M059J (cell line): ENCODE results near the gene TSPAN18. TPM values are rescaled to one million over a fixed set of nuclear protein-coding genes. Genes with fewer than 3 reads are reported as not detected.
A peak's percentile ranks its signal among the peaks of the same experiment; 100 is the strongest.

ENCODE experiments used
- DNase-seq: peaks from one replicate; pipeline ENCODE4 v3.0.0-alpha.2; 2012; ENCODE audit warnings: low read depth
- total RNA-seq: library from RNA; depleted of rRNA; stranded (reverse); fragments of >200 nt; shearing (Covaris generic); gene quantifications from 2 replicates; pipeline ENCODE4 v1.2.3, GENCODE V29; 2014

The TSPAN18 gene
- total RNA-seq, 1 experiment from 2014 or later: 1.1 TPM

DNA sequence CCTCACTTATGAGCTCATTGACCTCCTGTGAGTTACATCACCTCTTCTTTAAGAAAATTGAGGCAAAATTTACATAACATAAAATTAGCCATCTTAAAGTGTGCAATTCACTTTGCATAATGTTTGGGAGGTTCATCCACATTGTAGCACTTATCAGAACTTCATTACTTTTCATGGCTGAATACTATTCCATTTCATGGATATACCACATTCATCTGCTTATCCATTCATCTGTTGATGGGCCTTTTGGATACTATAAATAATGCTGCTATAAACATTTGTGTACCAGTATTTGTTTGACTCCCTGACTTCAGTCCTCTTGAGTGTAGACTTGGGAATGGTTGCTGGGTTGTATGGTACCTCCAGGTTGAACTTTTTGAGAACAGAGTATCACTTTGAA, 120.6 kb downstream of the TSPAN18 start:
- DNase-seq: no peak

DNA sequence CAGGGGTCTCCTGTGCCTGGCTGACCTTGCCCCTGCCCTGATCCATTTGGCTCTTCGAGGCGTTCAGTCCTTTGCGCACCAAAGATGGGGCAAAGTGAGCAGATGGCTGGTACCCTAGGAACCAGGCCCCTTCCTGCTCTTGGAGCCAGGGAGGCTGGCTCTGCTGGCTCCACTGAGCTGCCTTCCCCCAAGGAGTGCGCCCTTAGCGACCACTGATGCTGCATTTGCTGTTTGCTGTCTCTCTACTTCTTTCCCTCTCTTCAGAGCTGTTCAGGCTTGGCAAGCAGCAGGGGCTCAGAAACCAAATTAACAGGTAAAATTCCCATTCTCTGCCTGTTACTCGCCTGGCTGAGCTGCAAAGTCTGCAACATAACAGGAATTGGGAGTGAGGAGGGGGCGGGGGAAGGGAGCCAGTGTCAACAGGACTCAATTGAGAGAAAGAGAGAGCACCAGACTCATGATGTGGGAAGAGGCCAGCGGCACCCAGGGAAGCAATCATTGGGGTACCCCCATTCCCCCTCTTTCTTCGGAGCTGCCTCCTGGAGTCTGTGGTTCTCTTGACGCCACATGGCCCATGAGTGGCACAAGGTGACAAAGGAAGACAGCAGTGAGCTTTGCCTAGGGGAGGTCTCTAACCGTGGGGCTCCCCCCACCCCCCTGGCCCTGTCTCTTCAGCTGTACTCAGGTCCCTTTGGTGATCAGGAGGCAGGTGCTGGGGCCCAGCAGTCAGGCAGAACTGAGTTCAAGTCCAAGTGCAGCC, 121.6 kb downstream of the TSPAN18 start:
- no peak for DNase-seq

DNA sequence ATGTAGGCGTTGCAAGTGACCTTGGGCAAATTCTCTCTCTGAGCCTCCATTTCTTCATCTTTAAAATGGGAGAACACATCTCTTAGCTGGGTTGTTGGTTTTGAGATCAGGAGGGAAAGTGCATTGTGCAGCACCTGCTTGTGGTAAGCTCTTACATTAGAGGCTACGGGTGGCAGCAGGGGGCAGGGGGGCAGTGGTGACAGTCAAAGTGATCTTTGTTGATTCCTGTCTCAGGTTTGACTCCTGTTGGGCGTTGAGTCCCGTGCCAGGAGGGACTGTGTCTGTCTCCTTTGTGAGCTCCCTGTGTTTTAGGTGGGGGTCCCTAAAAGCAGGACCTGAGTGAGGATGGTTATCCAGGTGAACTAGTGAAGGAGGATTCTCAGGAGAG, 122.2 kb downstream of the TSPAN18 start:
- no peak for DNase-seq

DNA sequence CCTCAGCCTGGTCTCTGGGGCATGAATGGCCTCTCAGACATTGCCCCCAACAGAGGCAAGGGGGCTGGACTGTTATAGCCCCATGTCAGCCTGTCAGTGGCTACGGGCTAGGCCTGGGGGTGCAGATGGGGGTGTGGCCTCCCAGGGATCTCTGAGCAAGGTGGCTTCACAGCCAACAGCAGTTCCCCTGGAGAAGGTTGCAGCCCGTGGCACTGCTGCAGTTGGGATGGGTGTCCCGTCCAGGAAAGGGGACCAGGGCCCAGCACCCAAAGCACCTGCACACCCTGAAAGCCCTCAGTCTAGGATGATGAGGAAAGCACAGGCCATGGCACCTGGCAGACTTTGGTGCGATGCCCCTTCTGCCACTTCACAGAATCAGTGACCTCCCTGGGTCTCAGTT, 122.7 kb downstream of the TSPAN18 start:
- no peak for DNase-seq

DNA sequence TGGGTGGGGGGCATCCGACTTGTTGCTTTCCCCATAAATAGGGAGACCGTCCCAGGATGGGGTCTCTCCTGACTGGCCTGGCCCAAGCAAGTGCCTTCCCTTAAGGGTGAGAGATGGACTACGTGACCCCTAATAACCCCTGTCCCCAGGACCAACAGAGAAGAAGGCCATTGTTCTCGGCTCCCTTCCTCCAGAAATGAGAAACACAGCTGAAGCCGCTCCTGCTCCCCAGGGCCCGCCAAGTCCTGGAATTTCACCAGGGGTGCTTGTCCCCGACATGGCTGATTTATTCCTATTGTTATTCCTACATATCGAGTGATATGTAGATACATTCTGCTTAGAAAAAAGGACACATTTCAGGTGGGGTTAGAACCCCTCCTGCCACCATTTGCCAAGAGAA, 123.2 kb downstream of the TSPAN18 start:
- no peak for DNase-seq

DNA sequence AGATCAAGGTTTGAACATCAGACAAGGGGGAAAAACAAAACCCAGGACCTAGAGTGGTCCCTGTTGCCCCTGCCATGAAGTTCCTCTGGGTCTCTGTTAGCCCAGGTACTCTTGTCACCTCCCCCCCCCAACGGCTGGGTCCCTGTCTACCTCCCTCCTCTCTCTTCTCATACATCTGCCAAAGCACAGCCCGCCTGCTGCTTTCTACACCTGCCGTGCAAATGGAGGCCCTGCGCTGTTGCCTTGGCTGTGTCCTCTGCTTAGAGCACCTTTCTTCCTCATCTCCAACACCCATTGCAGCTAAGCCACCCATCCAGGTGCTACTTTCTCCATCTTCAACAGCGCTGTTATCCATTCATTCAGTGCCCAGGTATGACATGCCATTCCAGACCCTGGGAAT, 124.7 kb downstream of the TSPAN18 start:
- no peak for DNase-seq

DNA sequence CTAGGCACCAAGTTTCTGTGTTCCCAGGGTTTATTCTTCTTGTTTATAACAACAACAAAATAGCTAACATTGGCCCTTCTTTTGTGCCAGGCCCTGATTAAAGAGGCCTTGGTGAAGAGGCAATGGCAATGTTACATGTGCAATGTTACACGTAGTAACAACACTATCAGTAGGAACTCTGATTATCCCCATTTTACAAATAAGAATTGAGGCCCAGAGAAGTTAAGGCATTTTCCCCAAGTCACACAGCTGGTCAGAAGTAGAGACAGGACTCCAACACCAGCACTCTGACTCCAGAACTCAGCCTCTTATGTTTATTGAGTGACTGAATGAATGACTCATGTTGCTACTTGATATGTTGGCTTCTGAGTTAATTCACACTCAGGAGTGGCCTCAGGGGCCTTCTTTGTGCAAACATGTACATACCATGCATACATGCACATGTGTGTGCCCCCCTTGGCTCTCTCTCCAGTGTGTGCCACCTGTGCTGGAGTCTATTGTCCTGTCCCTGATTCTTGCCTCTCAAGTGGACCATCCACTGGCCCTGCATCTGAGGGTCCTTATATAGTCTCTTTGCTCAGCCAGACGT, 125.5 kb downstream of the TSPAN18 start:
- peak; percentile 37 for DNase-seq

DNA sequence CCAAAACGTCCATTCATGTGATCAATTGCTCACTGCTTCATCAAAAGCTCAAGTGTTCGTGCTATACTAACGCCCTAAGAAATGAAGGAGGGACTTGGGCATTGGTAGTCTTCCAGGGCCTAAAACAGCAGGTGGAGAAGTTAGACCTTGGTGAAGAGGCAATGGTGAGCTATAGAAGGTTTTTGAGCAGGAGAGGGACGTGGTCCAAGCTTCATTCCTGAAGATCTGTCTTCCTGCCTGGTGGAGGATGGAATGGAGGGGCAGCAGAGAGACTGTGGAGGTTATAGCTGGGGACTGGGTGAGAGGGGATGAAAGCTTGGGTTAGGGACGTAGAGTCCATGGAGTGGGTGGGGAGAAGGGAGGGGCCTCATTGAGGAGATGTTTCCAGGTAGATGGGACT, 126.2 kb downstream of the TSPAN18 start:
- DNase-seq: no peak

DNA sequence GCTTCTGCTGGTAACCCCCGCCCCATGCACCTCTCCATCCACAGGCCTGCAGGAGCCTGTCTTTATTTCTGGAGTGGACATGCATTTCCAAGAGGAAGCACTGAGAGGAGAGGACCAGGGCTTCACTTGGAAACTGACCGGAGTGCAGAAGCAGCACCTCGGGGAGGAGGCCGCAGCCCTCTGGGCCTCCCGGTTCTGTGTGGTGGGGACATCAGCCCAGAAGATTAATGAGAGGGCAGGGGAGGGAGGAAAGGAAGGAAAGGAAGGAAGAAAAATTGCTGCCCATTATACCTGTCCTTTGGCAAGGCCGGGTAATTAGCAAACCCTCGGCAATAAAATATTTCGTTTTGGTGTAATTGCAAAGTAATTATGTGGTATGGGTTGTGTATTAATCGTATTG, 126.9 kb downstream of the TSPAN18 start:
- no peak for DNase-seq

DNA sequence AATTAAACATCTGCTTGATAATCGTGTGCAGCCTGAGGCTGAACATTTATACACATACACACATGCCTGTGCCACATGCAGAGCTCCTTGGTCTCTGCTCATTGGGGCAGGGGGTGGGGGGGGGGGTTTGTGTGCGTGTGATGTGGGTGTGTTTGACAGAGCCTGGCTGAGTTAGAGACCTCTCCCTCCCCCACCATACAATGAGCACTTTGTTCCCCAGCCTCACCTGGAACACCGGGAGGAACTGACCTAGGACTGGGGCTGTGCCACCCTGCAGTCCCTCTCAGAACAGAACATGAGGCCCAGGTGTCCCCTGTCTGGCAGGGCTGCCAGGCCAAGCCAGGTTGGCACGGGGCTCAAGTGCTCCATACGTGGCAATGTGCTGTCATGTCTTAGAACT, 127.3 kb downstream of the TSPAN18 start:
- DNase-seq: no peak

DNA sequence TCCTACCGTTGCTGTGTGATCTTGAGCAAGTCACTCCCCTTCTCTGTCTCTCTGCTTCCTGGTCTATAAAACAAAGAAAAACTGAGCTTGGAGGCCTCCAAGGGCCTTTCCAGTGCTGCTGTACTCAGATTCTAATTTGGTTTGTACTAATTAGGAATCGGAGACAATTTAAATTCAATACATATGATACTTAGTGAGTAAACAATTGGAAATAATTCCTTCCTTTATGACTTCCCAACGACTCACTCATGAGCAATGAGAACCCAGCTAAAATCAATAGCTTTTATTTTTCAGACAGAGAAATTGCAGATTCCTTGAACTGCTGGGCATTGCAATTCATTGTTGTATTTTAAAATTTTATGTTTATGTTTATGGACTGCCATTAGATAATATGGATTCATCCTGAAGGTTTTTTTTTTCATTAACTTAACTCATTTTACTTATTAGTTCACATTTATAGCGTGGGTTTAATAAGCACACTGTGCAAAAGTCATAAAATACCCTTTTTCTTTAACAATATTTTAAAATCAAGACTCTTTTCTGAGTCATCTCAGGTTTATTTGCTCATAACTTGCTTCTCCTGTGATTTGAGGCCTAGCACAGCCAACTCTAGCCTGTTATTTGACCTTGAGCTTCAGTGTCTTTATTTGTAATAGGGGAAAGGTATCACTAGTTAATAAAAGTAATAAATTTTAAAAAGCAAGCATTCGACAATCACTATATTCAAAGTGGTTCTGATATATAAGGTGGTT, 128.2 kb downstream of the TSPAN18 start:
- DNase-seq: peak; percentile 20

DNA sequence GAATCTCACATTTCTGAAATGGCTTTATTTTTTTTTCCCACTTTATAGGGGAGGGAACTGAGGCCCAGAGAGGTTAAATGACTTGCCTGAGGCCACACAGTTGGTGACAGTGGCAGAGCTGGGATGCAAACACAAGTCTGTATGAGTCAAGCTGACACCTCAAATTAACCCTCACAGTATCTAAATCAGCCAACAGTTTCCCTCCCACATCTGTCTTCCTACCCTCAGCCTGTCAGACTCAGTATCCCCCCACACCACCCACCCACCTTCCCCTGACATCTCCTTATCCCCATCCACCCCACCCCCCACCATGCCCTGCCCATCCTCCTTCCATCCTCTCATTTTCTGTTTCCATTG, 128.7 kb downstream of the TSPAN18 start:
- DNase-seq: peak; percentile 46

DNA sequence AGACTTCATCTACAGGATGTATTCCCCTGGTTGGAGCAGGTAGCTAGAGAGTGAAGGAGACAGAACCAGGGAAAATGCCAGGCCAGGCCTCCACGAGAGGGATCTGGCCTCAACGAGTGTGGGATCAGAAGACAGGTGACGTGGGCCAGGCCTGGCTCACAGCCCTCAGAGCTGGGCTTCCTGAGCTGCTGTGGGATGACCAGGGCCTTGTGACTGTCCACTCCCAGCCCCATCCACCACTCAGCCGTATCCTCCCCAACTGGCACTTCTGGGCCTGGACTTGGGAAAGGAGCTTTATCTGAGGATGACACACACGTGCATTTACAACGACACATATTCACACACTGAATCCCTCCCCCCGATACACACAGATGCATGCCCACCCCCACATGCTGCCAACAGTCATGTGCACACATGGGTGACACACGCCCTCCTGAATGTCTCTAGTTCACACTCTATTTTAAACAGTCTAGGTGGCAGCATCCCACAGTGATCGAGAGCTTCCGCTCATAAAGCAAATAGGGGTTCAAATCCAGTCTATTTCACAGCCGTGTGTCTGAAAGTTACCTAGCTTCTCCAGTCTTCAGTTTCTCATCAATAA, 130.8 kb downstream of the TSPAN18 start:
- no peak for DNase-seq

DNA sequence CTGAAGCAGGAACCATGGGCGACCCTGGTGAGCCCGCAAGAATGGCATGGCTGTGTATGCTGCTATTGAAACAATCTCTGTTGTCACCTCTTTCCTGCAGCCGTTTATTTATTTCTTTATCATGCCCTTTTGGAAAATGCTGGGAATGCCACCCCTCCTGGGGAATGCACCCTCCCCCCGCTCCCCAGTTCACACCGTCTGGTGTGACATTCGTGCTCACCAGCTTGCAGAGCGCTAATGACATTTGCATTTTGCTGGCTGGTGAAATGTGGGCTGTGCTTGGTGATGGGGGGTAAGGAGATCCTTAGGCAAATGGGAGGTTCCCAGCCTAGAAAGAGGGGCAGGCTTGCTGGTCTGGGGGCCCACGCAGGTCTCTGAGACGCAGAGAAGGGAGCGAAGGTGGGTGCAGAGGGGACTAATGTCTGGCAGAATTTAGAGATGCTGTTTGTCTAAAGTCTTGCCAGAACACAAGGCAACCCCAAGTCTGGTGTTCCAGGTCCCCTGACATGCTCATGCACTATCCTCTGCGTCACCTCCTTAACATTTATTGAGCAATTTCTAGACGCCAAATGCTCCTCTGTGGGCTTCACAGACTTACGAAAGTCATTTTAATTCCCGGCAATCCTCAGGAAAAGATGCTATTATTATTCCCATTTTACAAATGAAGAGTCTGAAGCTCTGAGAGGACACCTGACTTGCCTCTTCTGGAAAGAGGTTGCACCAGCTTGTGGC, 132.2 kb downstream of the TSPAN18 start:
- DNase-seq: no peak

DNA sequence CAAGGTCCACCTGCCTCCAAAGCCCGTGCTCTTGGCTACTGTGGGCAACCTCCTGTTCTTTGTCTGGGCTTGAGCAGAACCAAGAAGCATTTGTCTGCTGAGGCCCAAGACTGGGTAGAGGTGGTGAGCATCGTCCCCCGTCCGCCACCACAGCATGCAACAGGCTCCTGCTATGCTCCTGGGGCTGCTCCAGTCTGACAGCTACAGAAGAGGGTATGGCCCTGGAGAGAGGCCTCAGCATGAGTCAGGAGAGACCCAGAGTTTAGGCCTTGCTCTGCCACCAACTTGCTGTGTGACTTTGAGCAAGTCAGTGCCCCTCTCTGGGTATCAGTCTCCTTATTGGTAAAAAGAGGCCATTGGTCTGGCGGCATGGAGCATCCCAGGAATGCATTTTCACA, 132.8 kb downstream of the TSPAN18 start:
- DNase-seq: no peak

DNA sequence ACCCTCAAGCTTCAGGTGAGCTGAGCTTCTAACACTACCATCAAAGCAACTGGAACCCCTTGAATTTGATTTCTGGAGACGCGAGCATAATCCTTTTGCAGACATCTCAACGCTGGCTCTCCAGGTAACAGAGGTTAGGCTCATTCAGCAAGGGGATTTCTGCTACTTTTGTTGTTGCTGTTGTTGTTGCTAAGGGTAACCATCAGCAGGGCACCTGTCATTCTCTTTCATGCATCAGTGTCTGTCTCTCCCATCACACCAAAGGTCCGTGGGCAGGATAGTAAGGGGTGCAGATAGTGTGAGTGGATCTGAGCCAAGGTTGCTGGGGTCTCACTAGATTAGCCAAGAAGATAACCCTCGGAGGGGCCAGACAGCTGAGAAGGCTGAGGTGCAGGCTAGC, 133.6 kb downstream of the TSPAN18 start:
- no peak for DNase-seq

DNA sequence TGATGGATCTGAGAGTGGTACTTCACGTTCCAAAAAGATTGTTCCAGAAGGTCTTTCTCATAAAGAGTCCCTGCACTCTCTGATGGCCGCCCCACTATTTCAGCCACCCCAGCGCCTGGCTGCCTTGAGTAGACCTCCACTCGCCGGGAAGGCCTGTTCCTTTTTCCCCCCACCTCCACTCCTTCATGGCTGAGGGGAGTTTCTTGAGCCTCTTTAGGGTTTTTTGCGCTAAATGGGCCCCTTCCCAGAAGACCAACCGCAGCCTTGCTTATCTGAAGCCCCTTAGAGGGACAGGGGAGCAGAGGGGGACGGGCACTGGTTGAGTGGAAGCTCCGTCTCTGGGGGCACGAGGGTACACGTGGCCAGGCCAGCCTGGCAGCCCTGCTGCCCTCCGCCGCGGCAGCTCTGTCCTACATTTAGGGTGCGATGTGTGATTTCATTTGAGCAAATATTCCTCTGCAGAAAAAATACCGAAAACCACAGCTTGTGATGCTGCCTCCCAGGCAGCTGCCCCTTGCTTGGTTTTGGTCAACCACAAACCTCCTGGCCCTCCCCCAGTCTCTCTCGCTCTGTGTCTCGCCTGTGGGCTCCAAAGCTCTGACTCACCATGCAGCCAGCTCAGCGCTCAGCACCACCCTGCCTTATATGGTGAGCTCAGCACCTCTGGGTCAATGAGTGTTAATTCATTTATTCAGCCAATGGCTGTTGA, 135.2 kb downstream of the TSPAN18 start:
- peak; percentile 99 for DNase-seq

DNA sequence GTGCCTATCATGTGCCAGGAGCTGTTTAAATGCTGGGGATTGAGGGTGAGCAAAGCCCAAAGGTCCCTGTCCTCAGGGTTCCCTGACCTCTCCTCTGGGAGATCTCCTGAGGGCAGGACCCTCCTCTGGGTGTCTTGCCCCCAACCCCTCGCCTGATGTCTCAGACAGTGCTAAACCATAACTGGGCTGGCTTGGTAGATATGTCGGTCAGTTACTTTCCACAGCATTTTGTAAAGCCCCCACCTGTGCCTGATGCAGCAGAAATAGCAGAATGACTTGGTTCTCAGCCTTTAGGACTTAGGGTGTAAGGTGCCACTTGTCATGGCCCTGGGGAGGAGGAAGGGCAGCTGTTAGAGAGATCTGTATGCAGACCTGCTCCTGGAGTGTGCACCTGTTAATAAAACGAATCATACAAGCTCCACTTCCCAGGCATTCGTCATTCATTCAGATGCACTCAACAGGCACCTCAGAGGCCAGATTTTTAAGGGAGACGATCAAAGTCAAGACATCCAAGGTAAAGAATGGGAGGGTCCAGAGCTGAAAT, 135.9 kb downstream of the TSPAN18 start:
- DNase-seq: peak; percentile 46

DNA sequence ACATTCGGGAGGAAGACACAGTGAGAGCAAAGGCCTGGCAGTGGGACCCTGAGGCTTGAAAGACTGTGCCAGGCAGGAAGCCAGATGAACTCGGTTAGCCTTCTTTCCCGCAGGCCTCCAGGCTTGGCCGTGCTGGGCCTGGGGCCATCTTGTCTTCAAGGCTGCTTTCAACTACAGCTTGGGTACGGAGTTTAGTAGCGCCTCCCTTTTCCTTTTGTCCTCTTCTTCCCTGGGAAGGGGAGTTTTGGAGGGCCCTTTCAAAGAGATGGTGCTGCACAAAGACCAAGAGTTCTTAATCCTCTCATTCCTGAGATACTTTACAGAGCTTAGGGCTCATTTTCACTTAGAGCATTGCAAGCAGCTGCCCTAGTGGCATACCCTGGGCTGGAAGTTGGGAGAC, 136.5 kb downstream of the TSPAN18 start:
- peak; percentile 28 for DNase-seq

DNA sequence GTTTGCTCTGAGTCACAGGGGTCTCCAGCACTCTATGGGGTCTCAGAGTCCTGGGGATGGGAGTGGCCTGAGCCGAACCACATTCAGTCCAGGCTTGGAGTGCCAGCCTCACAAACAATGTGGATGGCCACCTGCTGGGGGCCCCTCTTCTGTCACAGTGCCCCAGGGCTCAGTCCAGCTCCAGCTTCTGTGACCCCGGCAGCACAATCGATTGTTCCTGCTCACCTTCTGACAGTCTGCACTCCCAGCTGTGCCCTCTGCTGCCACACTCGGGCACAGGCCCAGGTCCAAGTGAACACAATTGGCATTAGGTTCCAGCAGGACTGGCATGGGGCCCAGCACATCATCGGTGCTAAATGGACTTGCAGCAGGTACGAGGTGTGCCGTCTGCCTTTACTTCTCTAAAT, 139.1 kb downstream of the TSPAN18 start:
- DNase-seq: no peak

DNA sequence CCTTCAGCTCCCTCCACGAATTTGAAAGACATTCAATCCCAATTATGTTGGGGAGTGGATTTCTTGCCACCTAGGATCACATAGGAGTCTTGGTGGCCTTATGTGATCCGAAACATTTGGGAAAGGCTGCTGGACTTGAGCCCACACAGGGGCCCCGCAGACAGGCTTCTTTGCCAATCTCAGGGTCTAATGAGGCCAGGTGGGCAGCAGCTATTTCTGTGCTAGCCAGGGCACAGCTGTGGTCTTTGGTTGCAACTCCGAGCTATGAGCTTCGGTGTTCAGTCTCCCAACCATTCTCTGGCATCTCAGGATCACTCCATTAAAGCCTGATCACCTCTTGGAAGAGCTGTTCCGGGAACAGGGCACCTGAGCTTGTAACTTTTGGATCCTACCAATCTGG, 139.5 kb downstream of the TSPAN18 start:
- no peak for DNase-seq
